Measurements from ENCODE around the gene ZNF136.

The ZNF136 gene

GRCh38 chr19:12162882-12163806, at the start of gene ZNF136:
ZNF136 (plus strand) TSS chr19:12163096; CDS start chr19:12163204, 108 bp downstream.
- peak; percentile 81 to 86 for DNase-seq

DNA sequence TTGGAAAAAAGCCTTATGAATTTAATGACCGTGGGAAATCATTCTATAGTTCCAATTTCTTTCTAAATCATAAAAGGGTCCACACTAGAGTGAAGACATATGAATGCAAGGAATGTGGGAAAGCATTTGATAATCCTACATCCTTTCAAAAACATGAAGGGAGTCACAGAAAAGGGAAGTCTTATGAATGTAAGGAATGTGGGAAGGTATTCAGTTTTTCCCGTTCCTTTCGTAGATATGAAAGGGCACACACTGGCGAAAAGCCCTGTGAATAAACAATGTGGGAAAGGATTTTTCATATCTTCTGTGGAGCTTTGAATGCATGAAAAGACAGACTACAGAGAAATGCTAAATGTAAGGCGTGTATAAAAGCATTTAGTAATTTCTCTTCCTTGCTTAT, 49.8 kb upstream of the ZNF136 start:
- DNase-seq = no peak

DNA sequence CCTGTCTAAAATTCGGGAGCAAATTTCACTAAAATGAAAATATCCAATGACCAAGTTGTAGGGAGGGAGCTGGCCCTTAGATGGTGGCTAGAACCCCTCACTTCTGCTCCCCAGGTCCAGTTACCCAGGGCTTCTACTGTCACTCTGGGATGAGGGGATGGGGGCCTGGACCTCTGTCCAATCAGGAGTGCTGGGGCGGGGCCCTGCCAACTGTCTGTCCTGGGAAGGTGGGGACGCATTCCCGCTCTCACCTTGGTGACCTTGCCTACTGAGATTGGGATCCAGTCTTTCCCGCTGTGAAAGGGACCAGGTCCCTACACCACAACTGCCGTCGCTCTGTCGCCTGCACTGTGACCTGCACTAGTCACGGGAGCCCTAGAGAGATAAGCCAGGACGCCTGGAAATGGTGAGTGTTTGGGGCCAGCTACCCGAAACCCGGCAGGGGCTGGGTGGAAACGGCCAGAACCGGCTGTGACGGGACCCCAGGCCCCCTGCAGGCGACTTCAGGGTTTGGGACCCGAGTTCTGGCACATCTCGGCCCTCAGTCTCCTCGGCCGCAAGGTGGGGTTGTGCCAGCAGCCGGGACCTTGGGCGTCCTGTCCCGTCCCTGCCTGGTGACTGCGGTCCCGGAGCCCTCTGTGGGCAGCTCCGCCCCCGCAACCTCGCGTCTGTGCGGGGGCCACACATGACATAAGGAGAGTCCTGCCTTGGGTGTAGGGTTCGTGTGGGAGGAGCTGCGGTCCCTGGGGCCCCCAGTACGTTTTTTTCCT, 45.5 kb upstream of the ZNF136 start:
- DNase-seq = no peak

DNA sequence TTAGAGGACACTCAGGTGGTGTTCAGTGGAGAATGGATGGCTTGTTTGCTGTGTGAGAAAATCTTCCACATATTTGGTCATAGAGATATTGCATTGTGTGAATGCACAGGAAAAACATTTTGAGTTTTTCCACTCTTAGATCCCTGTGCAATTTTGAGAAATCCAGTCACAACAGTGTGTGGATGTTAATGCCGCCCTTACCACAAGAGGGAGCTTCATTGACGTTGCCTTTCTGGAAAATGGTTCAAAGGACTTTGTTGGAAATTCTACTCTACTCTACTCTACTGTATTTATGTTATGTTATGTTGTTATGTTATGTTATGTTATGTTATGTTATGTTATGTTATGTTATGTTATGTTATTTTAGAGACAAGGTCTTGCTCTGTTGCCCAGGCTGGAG, 36.2 kb upstream of the ZNF136 start:
- no peak for DNase-seq

DNA sequence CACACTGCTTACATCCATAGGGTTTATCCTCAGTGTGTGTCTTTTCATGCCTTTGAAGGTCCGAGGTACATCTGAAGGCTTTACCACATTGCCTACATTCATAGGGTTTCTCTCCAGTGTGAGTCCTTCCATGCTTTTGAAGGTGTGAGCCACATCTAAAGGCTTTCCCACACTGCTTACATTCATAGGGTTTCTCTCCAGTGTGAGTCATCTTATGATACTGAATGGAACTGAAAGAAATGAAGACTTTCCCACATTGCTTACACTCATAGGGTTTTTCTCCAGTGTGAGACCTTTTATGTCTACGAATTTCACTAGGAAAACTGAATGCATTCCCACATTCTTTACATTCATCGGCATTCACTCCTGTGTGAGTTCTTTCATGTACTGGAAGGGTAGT, 29.8 kb upstream of the ZNF136 start:
- no peak for DNase-seq

- no peak for DNase-seq
Measured at GRCh38 chr19:12137221-12137940, 25.5 kb upstream of the ZNF136 start.

GRCh38 chr19:12139269-12139668, 23.6 kb upstream of the ZNF136 start:
- DNase-seq = no peak

- peak; percentile 70 to 84 for DNase-seq
Measured at GRCh38 chr19:12139885-12140544, 22.9 kb upstream of the ZNF136 start, which contains the start of gene ZNF20. ZNF20 (minus strand) TSS chr19:12140350; CDS start chr19:12140182, 168 bp downstream.

GRCh38 chr19:12140545-12141404, 22.1 kb upstream of the ZNF136 start:
- peak; percentile 41 to 71 for DNase-seq

- no peak for DNase-seq
Measured at GRCh38 chr19:12141405-12141736, 21.5 kb upstream of the ZNF136 start.

- no peak for DNase-seq
Measured at GRCh38 chr19:12145348-12145747, 17.5 kb upstream of the ZNF136 start.

DNA sequence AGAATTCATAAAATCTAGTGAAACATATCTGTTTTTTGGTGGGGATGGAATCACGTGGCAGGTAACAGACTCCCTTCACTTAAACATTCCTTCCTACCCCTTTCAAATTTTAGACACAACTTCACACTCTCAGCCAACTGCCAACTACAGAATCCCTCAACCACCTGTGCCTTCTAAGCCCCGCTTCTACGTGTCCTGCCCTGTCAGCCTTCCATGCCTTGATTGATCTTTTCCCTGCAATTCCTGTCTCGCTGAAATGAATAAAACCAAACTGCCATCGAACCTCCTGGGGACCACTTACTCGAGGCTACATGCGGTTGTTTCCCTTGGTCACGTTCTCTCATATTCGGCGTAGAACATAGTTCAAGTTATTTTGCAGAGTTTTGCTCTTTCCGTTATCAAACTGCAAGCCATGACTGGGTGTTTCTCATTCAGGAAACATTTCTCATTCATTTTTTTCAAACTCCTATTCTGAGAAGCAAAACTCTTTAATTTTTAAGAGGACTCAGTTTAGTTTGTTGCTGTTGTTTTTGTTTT, 7.5 kb upstream of the ZNF136 start:
- DNase-seq = no peak

- DNase-seq = peak; percentile 69 to 73
Measured at GRCh38 chr19:12156223-12157058, 6.5 kb upstream of the ZNF136 start, which contains the start of gene ZNF625. ZNF625 (minus strand) TSS chr19:12156734; CDS start chr19:12156558, 176 bp downstream.

DNA sequence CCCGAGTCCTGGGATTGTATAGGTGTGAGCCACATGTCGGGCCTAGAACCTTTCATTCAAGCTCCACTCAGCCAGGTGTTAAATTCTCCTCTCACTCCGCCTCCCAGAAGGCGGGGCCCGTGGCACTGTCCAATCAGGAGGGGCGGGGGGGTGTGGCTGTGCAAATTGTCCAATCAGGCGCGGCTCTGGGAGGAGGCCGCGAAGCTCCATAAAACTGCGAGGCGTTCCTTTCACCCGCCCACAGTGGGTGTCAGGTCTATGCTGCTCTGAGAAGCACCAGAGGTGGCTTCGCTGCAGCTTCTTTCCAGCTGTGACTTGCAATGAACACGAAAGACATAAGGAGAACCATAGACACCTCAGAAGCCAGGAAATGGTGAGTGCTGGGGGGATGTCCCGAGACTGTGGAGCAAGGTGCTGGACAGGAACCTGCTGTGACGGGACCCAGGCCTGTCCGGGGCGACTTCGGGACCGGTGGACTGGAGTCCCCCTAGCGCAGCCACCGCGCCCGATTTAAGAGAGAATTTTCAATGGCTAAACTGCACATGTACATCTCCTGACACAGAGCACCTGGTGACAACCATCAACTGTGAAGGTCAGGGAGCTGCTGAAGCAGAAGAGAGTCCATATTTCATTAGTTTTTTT, 3.0 kb upstream of the ZNF136 start:
- DNase-seq = no peak

DNA sequence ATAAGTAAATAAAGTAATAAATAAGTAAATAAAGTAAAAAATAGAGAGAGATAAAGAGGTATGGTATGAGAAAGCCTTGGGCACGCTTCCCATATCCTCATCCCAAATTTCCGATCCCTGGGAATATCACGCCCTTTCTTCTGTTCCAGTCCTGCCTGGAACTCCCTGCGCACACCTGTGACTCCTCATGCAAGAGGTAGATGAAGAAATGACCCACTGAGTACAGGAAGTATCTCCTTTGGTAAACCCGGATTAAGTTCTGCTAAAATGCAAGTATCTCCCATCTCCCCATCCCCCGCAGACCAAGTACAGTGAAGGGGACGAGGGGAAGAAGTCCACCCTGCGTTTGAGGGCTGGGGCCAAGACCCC, 399 bp upstream of the ZNF136 start:
- no peak for DNase-seq

- no peak for DNase-seq
Measured at GRCh38 chr19:12163826-12164225, 930 bp downstream of the ZNF136 start.

DNA sequence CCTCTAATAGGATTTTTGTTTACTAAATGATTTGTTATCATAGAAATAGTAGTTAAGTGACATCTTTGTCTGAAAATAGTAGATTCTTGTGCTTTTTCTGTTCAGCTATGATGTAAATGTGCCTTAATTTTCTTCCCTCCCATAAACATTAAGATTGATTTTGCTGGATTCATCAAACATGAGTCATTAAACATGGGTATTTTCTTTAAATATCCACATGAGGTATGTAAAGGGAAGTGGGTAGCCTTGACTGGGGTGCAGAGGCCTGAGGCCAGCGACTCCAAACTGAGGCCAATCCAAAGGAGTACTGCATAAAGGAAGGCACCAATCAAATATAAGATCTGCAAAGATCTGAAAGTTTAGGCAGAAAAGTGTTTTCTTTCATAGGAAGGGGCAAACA, 3.7 kb downstream of the ZNF136 start:
- no peak for DNase-seq

- DNase-seq = no peak
Measured at GRCh38 chr19:12180377-12180776, 17.5 kb downstream of the ZNF136 start.

DNA sequence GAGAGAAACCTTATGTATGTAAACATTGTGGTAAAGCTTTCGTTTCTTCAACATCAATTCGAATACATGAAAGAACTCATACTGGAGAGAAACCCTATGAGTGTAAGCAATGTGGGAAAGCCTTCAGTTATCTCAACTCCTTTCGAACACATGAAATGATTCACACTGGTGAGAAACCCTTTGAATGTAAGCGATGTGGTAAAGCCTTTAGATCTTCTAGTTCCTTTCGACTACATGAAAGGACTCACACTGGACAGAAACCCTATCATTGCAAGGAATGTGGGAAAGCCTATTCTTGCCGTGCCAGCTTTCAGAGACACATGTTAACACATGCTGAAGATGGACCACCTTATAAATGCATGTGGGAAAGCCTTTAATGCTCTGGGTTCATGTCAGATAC, 24.7 kb downstream of the ZNF136 start:
- DNase-seq = no peak

All from NCI-H1930 (cell line).